ENCODE results near the gene UBE2U.

Gene UBE2U

GRCh38 chr1:64203420-64203819 is at the start of gene UBE2U:
Gene UBE2U (plus strand): TSS chr1:64203623. CDS start chr1:64204051, 428 bp downstream.
- in situ Hi-C loops (cut with MboI; ENCODE audit: low sequenced_read_pairs) = no loop called here

GRCh38 chr1:64155278-64155677 is 48.1 kb upstream of the UBE2U start:
- in situ Hi-C loops (cut with MboI; ENCODE audit: low sequenced_read_pairs) = no loop called here

- in situ Hi-C loops (cut with MboI; ENCODE audit: low sequenced_read_pairs) = no loop called here
Observed at GRCh38 chr1:64161357-64161941, 42.0 kb upstream of the UBE2U start.

GRCh38 chr1:64162151-64162550 is 41.3 kb upstream of the UBE2U start:
- in situ Hi-C loops (cut with MboI; ENCODE audit: low sequenced_read_pairs) = no loop called here

- in situ Hi-C loops (cut with MboI; ENCODE audit: low sequenced_read_pairs) = no loop called here
Observed at GRCh38 chr1:64162804-64163203, 40.6 kb upstream of the UBE2U start.

GRCh38 chr1:64163431-64163830 is 40.0 kb upstream of the UBE2U start:
- in situ Hi-C loops (cut with MboI; ENCODE audit: low sequenced_read_pairs) = no loop called here

GRCh38 chr1:64163970-64164369 is 39.5 kb upstream of the UBE2U start:
- in situ Hi-C loops (cut with MboI; ENCODE audit: low sequenced_read_pairs) = no loop called here

GRCh38 chr1:64166629-64167028 is 36.8 kb upstream of the UBE2U start:
- in situ Hi-C loops (cut with MboI; ENCODE audit: low sequenced_read_pairs) = no loop called here

GRCh38 chr1:64167176-64167575 is 36.2 kb upstream of the UBE2U start:
- in situ Hi-C loops (cut with MboI; ENCODE audit: low sequenced_read_pairs) = no loop called here

GRCh38 chr1:64171246-64171645 is 32.2 kb upstream of the UBE2U start:
- in situ Hi-C loops (cut with MboI; ENCODE audit: low sequenced_read_pairs) = no loop called here

- in situ Hi-C loops (cut with MboI; ENCODE audit: low sequenced_read_pairs) = no loop called here
Observed at GRCh38 chr1:64171797-64172281, 31.6 kb upstream of the UBE2U start.

GRCh38 chr1:64172458-64172983 is 30.9 kb upstream of the UBE2U start:
- in situ Hi-C loops (cut with MboI; ENCODE audit: low sequenced_read_pairs) = no loop called here

GRCh38 chr1:64173336-64173940 is 30.0 kb upstream of the UBE2U start:
- in situ Hi-C loops (cut with MboI; ENCODE audit: low sequenced_read_pairs) = no loop called here

GRCh38 chr1:64175639-64176038 is 27.8 kb upstream of the UBE2U start:
- in situ Hi-C loops (cut with MboI; ENCODE audit: low sequenced_read_pairs) = no loop called here

GRCh38 chr1:64176659-64177058 is 26.8 kb upstream of the UBE2U start:
- in situ Hi-C loops (cut with MboI; ENCODE audit: low sequenced_read_pairs) = no loop called here

GRCh38 chr1:64179588-64179987 is 23.8 kb upstream of the UBE2U start:
- in situ Hi-C loops (cut with MboI; ENCODE audit: low sequenced_read_pairs) = no loop called here

GRCh38 chr1:64182207-64182606 is 21.2 kb upstream of the UBE2U start:
- in situ Hi-C loops (cut with MboI; ENCODE audit: low sequenced_read_pairs) = no loop called here

GRCh38 chr1:64183395-64184002 is 19.9 kb upstream of the UBE2U start:
- in situ Hi-C loops (cut with MboI; ENCODE audit: low sequenced_read_pairs) = no loop called here

- in situ Hi-C loops (cut with MboI; ENCODE audit: low sequenced_read_pairs) = no loop called here
Observed at GRCh38 chr1:64184003-64184440, 19.4 kb upstream of the UBE2U start.

GRCh38 chr1:64186138-64186897 is 17.1 kb upstream of the UBE2U start:
- in situ Hi-C loops (cut with MboI; ENCODE audit: low sequenced_read_pairs) = no loop called here

- in situ Hi-C loops (cut with MboI; ENCODE audit: low sequenced_read_pairs) = no loop called here
Observed at GRCh38 chr1:64186898-64187280, 16.5 kb upstream of the UBE2U start.

Measured in HL-60/S4 treated with retinoic acid at 250 ng/mL for 4 days and 3 days (cell line).